K562 (cell line): ENCODE data around the gene CHCHD4. TPM values are rescaled to one million over a fixed set of nuclear protein-coding genes. Genes with fewer than 3 reads are reported as not detected.

ENCODE experiments used
- ARID4B ChIP-seq: sonication (generic); formaldehyde crosslinking; IDR thresholded peaks from 2 replicates; pipeline ENCODE4 v1.8.0; 2022; ENCODE audit warnings: mild to moderate bottlenecking, missing genetic modification reagents
- ATF4 ChIP-seq: fragments of 450-650 bp; formaldehyde crosslinking; IDR thresholded peaks from 2 replicates; pipeline ENCODE4 v1.4.0; 2022; ENCODE audit warnings: mild to moderate bottlenecking, moderate library complexity
- C11orf30 ChIP-seq: fragments of 450-650 bp; IDR thresholded peaks from 2 replicates; pipeline ENCODE4 v1.6.1; 2016; ENCODE audit warnings: low read depth, mild to moderate bottlenecking
- CREB3L1 ChIP-seq: fragments of 450-650 bp; IDR thresholded peaks from 2 replicates; pipeline ENCODE4 v1.6.1; 2014; ENCODE audit warnings: low read depth, mild to moderate bottlenecking, moderate library complexity, borderline replicate concordance
- HMGXB4 ChIP-seq: sonication (generic); formaldehyde crosslinking; IDR thresholded peaks from 2 replicates; pipeline ENCODE4 v1.8.1; 2023; ENCODE audit warnings: mild to moderate bottlenecking, missing genetic modification reagents
- LARP7 ChIP-seq: fragments of 450-650 bp; IDR thresholded peaks from 2 replicates; pipeline ENCODE4 v1.6.1; 2016
- MYNN ChIP-seq, 2 experiments: sonication (generic); formaldehyde crosslinking in 1 of 2; IDR thresholded peaks; 2 replicates each; pipeline versions ENCODE4 v1.5.0 to v1.6.1; 2016 to 2020; ENCODE audit warnings: antibody characterized with exemption in 1 of 2, missing genetic modification reagents in 1 of 2
- NKRF ChIP-seq: fragments of 450-650 bp; IDR thresholded peaks from 2 replicates; pipeline ENCODE4 v1.6.1; 2016; ENCODE audit warnings: borderline replicate concordance
- NR1H2 ChIP-seq: sonication (generic); formaldehyde crosslinking; IDR thresholded peaks from 2 replicates; pipeline ENCODE4 v1.4.0; 2020; ENCODE audit warnings: mild to moderate bottlenecking, missing genetic modification reagents
- RFX7 ChIP-seq: fragments of 250-450 bp; sonication (Bioruptor Pico); IDR thresholded peaks from 2 replicates; pipeline ENCODE4 v1.5.1; 2021; ENCODE audit warnings: mild to moderate bottlenecking
- SMAD4 ChIP-seq: fragments of 250-450 bp; sonication (Bioruptor Pico); conservative IDR thresholded peaks from 2 replicates; pipeline ENCODE4 v1.8.0; 2021; ENCODE audit warnings: inconsistent platforms, mild to moderate bottlenecking, moderate library complexity
- SPI1 ChIP-seq: IDR thresholded peaks from 2 replicates; pipeline ENCODE4 v1.6.1; 2011; ENCODE audit warnings: low read depth, low read length, control low read depth, borderline replicate concordance
- ZBTB17 ChIP-seq: fragments of 450-650 bp; formaldehyde crosslinking; IDR thresholded peaks from 2 replicates; pipeline ENCODE4 v1.4.0; 2020; ENCODE audit warnings: mild to moderate bottlenecking
- ZBTB7A ChIP-seq: IDR thresholded peaks from 2 replicates; pipeline ENCODE4 v1.6.1; 2011; ENCODE audit warnings: low read depth, mild to moderate bottlenecking, low read length, moderate library complexity, borderline replicate concordance; ENCODE audit not compliant: control insufficient read depth
- ZC3H8 ChIP-seq: fragments of 450-650 bp; IDR thresholded peaks from 2 replicates; pipeline ENCODE4 v1.6.1; 2017
- ZEB2 ChIP-seq: fragments of 450-650 bp; IDR thresholded peaks from 2 replicates; pipeline ENCODE4 v1.6.1; 2016
- ZNF143 ChIP-seq: sonication (generic); formaldehyde crosslinking; IDR thresholded peaks from 2 replicates; pipeline ENCODE4 v1.9.0; 2022; ENCODE audit warnings: mild to moderate bottlenecking, missing genetic modification reagents
- ZNF584 ChIP-seq: fragments of 200-800 bp; sonication (Bioruptor generic); IDR thresholded peaks from 2 replicates; pipeline ENCODE4 v1.6.1; 2016; ENCODE audit warnings: low read depth, mild to moderate bottlenecking, missing genetic modification characterization, missing compliant biosample characterization
- polyA plus RNA-seq, 8 experiments: library from polyadenylated mRNA; depleted of rRNA in 4 of 8; stranded (reverse) in 5 of 8; unstranded in 3 of 8; fragments of >200 nt; fragmentation: Nextera tagmentation in 2 of 8; fragmentation: Illumina TruSeq in 1 of 8; extraction: Ambion mirVana in 2 of 8; extraction: Trizol in 1 of 8; gene quantifications; 2 replicates each; pipeline versions ENCODE4 v1.2.1 to v1.2.3, GENCODE V29; 2011 to 2014; ENCODE audit warnings: inconsistent platforms in 1 of 8, missing spikeins in 1 of 8
- total RNA-seq, 7 experiments: library from RNA; depleted of rRNA in 6 of 7; stranded (reverse); fragments of >200 nt in 6 of 7; fragmentation: Illumina TruSeq in 2 of 7; extraction: Trizol in 2 of 7; gene quantifications; 2 replicates each; pipeline versions ENCODE4 v1.2.1 to v1.2.3, GENCODE V29; 2011 to 2021; ENCODE audit warnings: low replicate concordance in 1 of 7

CHCHD4 gene
- total and polyA plus RNA-seq, 9 of the 15 experiments (the other 6 are each of a cell fraction or from before 2014, with no cell fraction given) = 55.4 to 225 (median 77.2) TPM

- TF ChIP-seq ARID4B (CRISPR knock-in tag) = peak; percentile 30; the same call in 1 of the 2 replicates
- TF ChIP-seq ATF4 (CRISPR knock-in tag) = no peak; the same call in 1 of the 2 replicates
- no peak for TF ChIP-seq ZNF143 (CRISPR knock-in tag)
- no peak for TF ChIP-seq NR1H2 (CRISPR knock-in tag)
- TF ChIP-seq SMAD4 (CRISPR knock-in tag) = 0 out of 2 replicates have a peak, but pooled peaks have one; percentile 72
- peak; percentile 96 for TF ChIP-seq NKRF
- TF ChIP-seq SPI1 = peak; percentile 69
- 0 out of 2 replicates have a peak, but pooled peaks have one; percentile 15 for TF ChIP-seq ZBTB17 (CRISPR knock-in tag)
- no peak for TF ChIP-seq CREB3L1
- TF ChIP-seq ZNF584 (CRISPR knock-in tag) = no peak
- no peak for TF ChIP-seq LARP7
- 0 out of 2 replicates have a peak, but pooled peaks have one; percentile 12 for TF ChIP-seq MYNN (IDR thresholded peaks at IDR 0.05)
- TF ChIP-seq MYNN (CRISPR knock-in tag; IDR thresholded peaks at IDR 0.05) = no peak
- TF ChIP-seq ZBTB7A = peak; percentile 56; the same call in 1 of the 2 replicates
- TF ChIP-seq C11orf30 = peak; percentile 53
- TF ChIP-seq ZEB2 = 0 out of 2 replicates have a peak, but pooled peaks have one; percentile 51
- no peak for TF ChIP-seq RFX7 (CRISPR knock-in tag)
- TF ChIP-seq ZC3H8 = no peak
- TF ChIP-seq HMGXB4 (CRISPR knock-in tag) = peak; percentile 47; the same call in 1 of the 2 replicates
These were observed 451 bp downstream of the CHCHD4 start (continued) for GRCh38 chr3:14124223-14124614.
